HG02970 (cell line): ENCODE data around the gene SYTL2.
"Not testable (repeated sequence)": the region's sequence is repeated elsewhere in the genome, so short reads cannot be mapped to it uniquely, and the experiment has no call there.

ENCODE experiments used
- ATAC-seq: cut with Tn5 transposase; IDR thresholded peaks from one replicate; pipeline ENCODE4 v1.9.1; 2021; ENCODE audit warnings: mild to moderate bottlenecking, moderate library complexity, moderate number of reproducible peaks; ENCODE audit not compliant: unreplicated experiment, low FRiP score

The SYTL2 gene, protein sequence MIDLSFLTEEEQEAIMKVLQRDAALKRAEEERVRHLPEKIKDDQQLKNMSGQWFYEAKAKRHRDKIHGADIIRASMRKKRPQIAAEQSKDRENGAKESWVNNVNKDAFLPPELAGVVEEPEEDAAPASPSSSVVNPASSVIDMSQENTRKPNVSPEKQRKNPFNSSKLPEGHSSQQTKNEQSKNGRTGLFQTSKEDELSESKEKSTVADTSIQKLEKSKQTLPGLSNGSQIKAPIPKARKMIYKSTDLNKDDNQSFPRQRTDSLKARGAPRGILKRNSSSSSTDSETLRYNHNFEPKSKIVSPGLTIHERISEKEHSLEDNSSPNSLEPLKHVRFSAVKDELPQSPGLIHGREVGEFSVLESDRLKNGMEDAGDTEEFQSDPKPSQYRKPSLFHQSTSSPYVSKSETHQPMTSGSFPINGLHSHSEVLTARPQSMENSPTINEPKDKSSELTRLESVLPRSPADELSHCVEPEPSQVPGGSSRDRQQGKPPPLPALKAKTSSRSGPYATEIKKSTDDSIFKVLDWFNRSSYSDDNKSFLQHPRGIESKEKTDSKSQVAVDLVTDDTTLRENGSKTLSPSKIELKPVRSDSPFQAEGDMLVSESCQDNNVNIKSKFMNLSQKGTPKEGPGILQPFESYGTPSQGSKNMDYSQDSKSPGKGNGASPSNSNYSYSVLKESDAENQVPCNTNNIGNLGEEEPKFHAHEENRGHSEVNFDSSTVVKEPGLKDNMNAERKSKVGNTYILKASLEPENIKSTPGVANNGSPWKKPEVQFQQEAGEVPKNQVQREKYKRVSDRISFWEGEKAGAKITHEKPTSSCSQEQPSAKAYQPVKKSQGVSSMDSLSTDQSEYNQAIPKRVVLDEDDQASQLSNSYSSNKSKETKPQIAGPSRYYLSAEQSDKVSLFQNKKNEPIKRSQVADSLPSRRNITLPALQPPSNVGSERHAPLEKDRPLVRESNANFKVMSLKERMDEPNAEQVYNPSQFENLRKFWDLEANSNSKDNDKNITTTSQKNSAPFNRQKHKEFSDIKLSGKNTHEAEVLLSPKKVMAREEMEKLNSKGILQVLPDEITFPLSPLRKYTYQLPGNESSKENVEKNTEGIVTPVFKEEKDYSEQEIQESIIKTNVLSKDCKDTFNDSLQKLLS (N-terminal part only)

DNA sequence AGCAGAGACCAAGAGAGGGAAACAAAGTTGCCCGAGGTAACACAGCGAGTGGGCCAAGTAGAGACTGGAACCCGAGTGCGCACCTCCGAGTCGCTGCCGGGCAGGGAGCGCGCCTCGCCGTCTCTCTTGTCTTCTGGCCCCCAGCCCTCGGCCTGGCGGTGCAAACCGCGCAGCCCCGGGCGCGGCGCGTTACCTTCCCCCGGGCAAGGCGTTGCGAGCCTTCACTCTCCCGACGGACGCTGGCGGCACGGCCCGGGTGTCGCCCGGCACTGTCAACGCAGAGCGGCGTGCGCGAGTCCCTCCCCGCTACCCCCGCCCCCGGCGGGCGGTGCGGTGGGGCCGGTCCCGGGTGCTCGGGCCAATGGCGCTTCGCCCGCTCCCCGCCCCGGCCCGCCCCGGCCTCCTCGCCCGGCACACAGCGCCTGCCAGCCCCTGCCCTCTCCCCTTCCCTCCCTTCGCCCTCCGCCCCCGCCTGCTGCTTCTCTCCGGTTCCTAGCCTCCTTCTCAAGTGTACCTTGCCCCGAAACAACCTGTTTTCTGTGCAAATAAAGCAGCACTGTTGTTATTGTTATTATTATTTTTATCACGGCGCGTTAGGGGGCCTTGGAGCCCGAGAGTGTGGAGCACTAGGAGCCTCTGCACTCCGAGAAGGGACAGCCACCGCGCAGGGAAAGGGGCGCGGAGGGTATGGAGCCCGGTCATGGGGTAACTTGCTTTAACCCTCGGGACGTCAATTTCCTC, at the start of gene SYTL2:
TSS of gene SYTL2 (minus strand) at position 271 of the 741 bp plus-strand sequence. CDS start 53,416 bp downstream, outside the sequence.
- peak; percentile 78 for ATAC-seq

GRCh38 chr11:85859541-85859940, 48.6 kb upstream of the SYTL2 start:
- ATAC-seq = not testable (repeated sequence)

DNA sequence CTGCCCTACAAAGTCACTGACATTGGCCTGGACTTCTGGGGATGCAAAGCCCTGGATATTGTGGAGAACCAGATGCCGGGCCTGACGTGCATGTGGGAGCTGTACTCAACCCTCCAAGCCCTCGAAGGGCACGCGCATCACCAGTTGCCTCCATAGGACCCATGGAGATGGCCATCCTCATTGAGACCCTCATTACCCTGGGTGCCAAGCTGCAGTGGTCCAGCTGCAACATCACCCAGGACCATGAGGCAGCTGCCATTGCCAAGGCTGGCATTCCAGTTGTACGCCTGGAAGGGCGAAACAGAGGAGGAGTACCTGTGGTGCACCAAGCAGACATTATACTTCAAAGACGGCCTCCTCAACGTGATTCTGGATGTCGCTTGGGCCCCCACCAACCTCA, 46.2 kb upstream of the SYTL2 start:
- no peak for ATAC-seq

DNA sequence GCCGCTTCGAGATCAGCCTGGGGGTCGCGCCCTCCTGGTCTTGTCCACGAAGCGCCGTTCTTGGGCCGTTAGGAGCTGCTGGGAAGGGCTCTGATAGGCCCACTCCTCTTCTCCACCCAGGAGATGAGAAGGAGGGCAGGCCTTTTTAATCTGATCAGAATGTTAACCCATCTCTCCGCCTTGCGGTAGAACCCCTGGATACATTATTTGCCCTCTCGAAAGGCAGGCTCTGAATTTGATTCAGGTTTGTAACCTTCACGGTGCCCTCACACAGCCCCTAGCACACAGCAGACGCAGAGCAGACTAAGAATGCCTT, 44.4 kb upstream of the SYTL2 start, which contains the start of gene CCDC83:
TSS of gene CCDC83 (plus strand) at position 43 of the 316 bp plus-strand sequence. CDS start 9,741 bp downstream, outside the sequence.
- ATAC-seq = no peak

GRCh38 chr11:85854557-85855340, 43.8 kb upstream of the SYTL2 start:
- peak; percentile 99 for ATAC-seq

GRCh38 chr11:85854212-85854556, 43.2 kb upstream of the SYTL2 start:
- no peak for ATAC-seq

- not testable (repeated sequence) for ATAC-seq
Observed at GRCh38 chr11:85853541-85853940, 42.6 kb upstream of the SYTL2 start.

- ATAC-seq = not testable (repeated sequence)
Observed at GRCh38 chr11:85852754-85853153, 41.8 kb upstream of the SYTL2 start.

DNA sequence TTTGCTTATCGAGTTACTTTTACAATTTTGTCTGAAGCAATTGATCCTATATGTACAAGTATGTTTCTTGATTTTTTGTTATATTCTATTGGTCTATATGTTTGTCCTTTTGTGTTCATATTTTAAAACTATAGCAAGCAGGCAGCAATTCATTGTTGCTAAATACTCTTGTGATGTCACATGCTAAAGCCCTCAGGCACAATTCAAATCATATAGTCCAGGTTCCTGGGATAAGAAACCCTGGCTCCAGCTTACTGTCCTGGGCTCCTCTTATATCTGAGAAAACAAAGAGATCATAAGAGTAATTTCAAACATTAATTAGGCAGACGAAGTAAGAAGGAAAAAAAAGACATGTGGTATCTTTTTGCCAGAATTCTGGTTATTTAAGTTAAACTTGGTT, 37.6 kb upstream of the SYTL2 start:
- ATAC-seq = no peak

GRCh38 chr11:85848006-85848405, 37.1 kb upstream of the SYTL2 start:
- no peak for ATAC-seq

GRCh38 chr11:85847436-85847835, 36.5 kb upstream of the SYTL2 start:
- no peak for ATAC-seq

GRCh38 chr11:85845124-85845631, 34.2 kb upstream of the SYTL2 start:
- ATAC-seq = no peak

DNA sequence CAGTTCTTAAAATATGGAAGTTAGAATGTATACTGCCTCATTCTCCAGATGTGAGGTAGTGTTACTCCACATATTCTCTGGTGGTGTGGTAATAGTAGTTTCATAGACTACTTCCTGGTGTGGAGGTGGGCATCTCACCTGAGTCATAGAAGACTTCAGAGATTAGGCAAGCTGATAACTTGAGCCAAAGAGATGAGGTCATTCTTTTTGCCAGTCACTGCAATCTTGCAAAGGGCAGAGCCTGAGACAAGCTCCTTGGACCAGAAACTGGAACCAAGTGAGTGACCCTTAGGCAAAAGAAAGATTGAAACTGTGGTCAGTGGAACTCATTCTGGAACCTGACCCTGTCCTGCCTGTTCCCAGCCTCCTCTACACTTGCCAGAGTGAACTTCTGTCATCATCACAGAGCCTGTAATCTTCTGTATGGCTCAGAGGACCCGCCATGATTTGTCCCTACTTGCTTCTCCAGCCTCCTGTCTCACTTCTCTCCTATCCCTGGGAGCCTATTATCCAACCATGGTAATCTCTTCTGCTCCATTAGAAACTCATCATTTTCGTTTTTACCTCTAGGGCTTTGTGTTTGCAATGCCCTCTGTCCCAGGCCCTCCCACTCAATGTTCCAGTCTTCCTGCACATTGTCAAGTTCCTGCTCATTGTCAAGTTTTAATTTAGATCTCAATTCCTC, 33.6 kb upstream of the SYTL2 start:
- no peak for ATAC-seq

DNA sequence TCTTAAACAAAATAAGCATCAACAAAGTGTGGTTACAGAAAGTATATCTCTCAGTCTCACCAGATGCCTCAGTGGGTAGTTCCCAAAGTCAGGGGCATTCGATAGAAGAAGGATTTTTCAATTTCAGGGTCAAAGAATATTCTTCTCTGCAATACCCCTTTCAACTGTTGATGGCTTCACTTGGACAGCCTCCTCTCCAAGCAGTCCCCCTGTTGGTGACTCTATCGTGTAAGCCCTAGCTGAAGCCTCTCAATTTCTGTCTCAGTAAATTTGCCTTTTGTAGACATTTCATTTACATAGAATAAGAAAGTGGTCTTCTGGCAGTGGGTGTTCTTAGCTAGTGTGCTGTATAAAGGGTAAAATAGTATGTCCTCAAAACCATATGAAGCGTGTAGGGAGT, 33.0 kb upstream of the SYTL2 start:
- no peak for ATAC-seq

DNA sequence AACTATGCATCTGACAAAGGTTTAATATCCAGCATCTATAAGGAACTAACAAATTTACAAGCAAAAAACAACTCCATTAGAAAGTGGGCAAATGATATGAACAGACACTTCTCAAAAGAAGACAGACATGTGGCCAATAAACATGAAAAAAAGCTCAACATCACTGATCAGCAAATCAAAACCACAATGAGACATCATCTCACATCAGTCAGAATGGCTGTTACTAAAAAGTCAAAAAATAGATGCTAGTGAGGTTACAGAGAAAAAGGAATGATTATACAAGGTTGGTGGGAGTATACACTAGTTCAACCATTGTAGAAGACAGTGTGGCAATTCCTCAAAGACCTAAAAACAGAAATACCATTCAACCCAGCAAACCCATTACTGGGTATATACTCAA, 30.0 kb upstream of the SYTL2 start:
- ATAC-seq = not testable (repeated sequence)

GRCh38 chr11:85835729-85836128, 24.8 kb upstream of the SYTL2 start:
- no peak for ATAC-seq

DNA sequence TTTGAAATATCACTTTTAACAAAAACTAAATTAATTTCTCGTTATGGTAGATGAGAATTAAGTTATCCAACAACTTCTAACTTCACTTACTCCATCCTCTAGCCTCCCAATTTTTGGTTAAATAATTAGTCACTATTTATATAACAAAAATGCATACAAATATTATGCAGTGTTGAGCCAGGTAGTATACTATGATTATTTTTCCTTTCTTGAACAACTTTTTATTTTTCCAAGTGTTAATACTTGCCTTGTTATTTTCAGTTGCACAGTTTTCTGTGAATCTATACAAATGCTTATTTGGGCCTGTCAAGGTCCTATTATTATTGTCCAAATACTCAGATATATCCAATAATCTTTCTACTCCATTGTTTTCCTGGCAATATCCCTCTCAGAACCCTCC, 24.3 kb upstream of the SYTL2 start:
- no peak for ATAC-seq

DNA sequence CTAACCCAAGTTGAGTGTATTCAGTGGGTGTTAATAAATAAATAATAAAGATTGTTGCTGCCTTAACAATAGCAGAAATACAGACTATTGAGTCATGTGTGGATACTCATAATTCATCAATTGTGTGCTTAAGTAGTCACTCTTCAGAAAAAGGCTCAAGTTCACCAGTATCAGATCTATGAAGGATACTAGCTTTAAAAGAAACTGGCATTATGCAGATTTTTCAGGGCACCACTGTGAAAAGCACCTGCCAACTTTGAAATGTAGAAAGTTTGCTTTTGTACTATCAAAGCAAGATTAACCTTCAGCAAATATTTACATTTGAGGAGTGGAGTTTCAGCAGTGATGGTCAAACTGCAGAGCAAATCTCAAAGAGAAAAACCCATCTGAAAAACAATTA, 20.1 kb upstream of the SYTL2 start:
- no peak for ATAC-seq

DNA sequence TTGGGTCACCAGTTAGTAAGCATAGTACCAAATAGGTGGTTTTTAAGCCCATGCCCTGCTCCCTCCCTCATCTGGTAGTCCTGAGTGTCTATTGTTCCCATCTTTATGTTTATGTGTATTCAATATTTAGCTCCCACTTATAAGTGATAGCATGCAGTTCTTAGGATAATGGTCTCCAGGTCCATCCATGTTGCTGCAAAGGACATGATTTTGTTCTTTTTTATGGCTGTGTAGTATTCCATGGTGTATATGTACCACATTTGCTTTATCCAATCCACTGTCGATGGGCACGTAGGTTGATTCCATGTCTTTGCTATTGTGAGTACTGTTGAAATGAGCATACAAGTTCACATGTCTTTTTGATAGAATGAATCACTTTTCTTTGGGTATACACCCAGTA, 18.2 kb upstream of the SYTL2 start:
- no peak for ATAC-seq
